Smooth muscle cell (in vitro differentiated cells): ENCODE measurements around the gene KRTAP10-7. TPM values are rescaled to one million over a fixed set of nuclear protein-coding genes. Genes with fewer than 3 reads are reported as not detected.
"Not testable (repeated sequence)": the region's sequence is repeated elsewhere in the genome, so short reads cannot be mapped to it uniquely, and the experiment has no call there.

Source experiments
- DNase-seq: peaks from one replicate; lab custom pipeline; 2025; ENCODE audit not compliant: unreplicated experiment; lab: John Stamatoyannopoulos, UW
- H2AFZ ChIP-seq: fragments of 200-600 bp; sonication (generic); 2 replicates; pipeline ENCODE4 v1.6.0; 2016; ENCODE audit warnings: antibody characterized with exemption, low read depth, mild to moderate bottlenecking
- H3F3A ChIP-seq: fragments of 200-600 bp; sonication (generic); 2 replicates; pipeline ENCODE4 v1.6.0; 2017; ENCODE audit warnings: antibody characterized with exemption, low read depth
- H3K27ac ChIP-seq: fragments of 200-600 bp; sonication (generic); 2 replicates; pipeline ENCODE4 v1.5.1; 2016; ENCODE audit warnings: low read depth, mild to moderate bottlenecking
- H3K27me3 ChIP-seq: fragments of 200-600 bp; sonication (generic); 2 replicates; pipeline ENCODE4 v1.6.1; 2016; ENCODE audit warnings: low read depth, mild to moderate bottlenecking
- H3K36me3 ChIP-seq: fragments of 200-600 bp; sonication (generic); 2 replicates; pipeline ENCODE4 v1.5.1; 2016; ENCODE audit warnings: low read depth
- H3K4me1 ChIP-seq: fragments of 200-600 bp; sonication (generic); 2 replicates; pipeline ENCODE4 v1.5.1; 2016; ENCODE audit warnings: low read depth
- H3K4me2 ChIP-seq: fragments of 200-600 bp; sonication (generic); 2 replicates; pipeline ENCODE4 v1.6.0; 2016; ENCODE audit warnings: mild to moderate bottlenecking
- H3K4me3 ChIP-seq: fragments of 200-600 bp; sonication (generic); 2 replicates; pipeline ENCODE4 v1.5.1; 2016; ENCODE audit warnings: mild to moderate bottlenecking
- H3K79me2 ChIP-seq: fragments of 200-600 bp; sonication (generic); 2 replicates; pipeline ENCODE4 v1.6.0; 2016; ENCODE audit warnings: low read depth, mild to moderate bottlenecking
- H3K9ac ChIP-seq: fragments of 200-600 bp; sonication (generic); 2 replicates; pipeline ENCODE4 v1.6.0; 2016; ENCODE audit warnings: low read depth
- H3K9me3 ChIP-seq: fragments of 200-600 bp; sonication (generic); replicated peaks from 2 replicates; pipeline ENCODE4 v1.5.1; 2016; ENCODE audit warnings: low read depth
- H4K20me1 ChIP-seq: fragments of 200-600 bp; sonication (generic); 2 replicates; pipeline ENCODE4 v1.6.0; 2016; ENCODE audit warnings: low read depth
- CTCF ChIP-seq: fragments of 200-600 bp; sonication (generic); IDR thresholded peaks from 2 replicates; pipeline ENCODE4 v1.5.1; 2017; ENCODE audit warnings: borderline replicate concordance, mild to moderate bottlenecking, antibody characterized with exemption; ENCODE audit not compliant: insufficient read depth, poor library complexity, severe bottlenecking
- WGBS: methylation state at CpG from one replicate; pipeline ENCODE4 v1.1.7; 2016; ENCODE audit warnings: low lambda C conversion rate; 5-methylcytosine and 5-hydroxymethylcytosine counted together
- polyA plus RNA-seq: library from polyadenylated mRNA; unstranded; fragments of >200 nt; fragmentation: Nextera tagmentation; extraction: Ambion mirVana; gene quantifications from 2 replicates; pipeline ENCODE4 v1.2.1, GENCODE V29; 2016
- total RNA-seq: library from RNA; depleted of rRNA; stranded (reverse); fragments of >200 nt; gene quantifications from 2 replicates; pipeline ENCODE4 v1.2.3, GENCODE V29; 2014

The KRTAP10-7 gene
- total RNA-seq (not detected in 2 replicates), polyA plus RNA-seq (not detected in 2 replicates)

DNA sequence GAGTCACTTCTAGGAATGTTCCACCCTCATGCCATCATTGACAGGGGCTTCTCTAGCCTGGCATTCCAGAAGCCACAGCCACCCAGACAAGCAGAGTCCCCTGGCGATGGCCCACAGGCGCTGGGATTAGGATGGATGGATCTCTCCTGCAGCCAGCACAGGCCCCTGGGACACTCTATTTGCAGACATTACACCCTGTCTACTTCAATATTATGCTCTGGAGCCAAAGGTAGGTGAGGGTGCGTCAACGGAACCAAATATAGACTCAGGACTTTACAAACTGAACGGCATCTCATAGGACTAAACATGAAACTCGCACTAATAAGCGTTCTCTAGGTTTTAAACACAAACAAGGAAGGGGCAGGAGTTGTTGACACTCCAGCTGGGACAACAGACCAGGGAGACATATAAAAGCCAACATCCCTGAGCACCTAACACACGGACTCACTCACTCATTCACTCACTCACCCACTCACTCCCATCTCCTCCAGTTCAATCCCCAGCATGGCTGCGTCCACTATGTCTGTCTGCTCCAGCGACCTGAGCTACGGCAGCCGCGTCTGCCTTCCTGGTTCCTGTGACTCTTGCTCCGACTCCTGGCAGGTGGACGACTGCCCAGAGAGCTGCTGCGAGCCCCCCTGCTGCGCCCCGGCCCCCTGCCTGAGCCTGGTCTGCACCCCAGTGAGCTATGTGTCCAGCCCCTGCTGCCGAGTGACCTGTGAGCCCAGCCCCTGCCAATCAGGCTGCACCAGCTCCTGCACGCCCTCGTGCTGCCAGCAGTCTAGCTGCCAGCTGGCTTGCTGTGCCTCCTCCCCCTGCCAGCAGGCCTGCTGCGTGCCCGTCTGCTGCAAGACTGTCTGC lies at the start of gene KRTAP10-7:
Gene KRTAP10-7, plus strand, starts transcription at position 480 of the 861 bp plus-strand sequence. Its CDS starts 25 bp downstream, at position 505.
- H3K27me3 ChIP-seq, H3K36me3 ChIP-seq, H2AFZ ChIP-seq, H3K9me3 ChIP-seq, H3K4me3 ChIP-seq, DNase-seq, H4K20me1 ChIP-seq, H3K4me2 ChIP-seq, H3F3A ChIP-seq, H3K27ac ChIP-seq, H3K79me2 ChIP-seq, H3K9ac ChIP-seq: not testable (repeated sequence)
- peaks cover 13% of the 10 kb centered on the region for H3K4me1 ChIP-seq
- 95% methylated on average over 23 of the region's 23 CpGs for WGBS

DNA sequence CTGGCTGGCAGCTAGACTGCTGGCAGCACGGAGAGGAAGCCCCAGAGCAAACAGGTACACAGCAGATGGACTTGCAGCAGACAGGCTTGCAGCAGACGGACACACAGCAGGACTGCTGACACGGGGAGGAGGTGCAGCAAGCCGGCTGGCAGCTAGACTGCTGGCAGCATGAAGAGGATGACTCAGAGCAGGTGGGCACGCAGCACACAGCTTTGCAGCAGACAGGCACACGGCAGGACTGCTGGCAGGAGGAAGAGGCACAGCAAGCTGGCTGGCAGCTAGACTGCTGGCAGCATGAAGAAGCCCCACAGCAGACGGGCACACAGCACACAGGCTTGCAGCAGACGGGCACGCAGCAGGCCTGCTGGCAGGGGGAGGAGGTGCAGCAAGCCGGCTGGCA lies 49.6 kb upstream of the KRTAP10-7 start:
- Histone ChIP-seq H3K79me2 (no peaks in the 10 kb centered on the region), H3F3A (no peaks in the 10 kb centered on the region), H4K20me1 (no peaks in the 10 kb centered on the region), H3K27ac (no peak overlapping the region), H3K4me3 (no peak overlapping the region), H3K9ac (no peak overlapping the region), H3K4me1 (peaks cover 12% of the 10 kb centered on the region), H3K27me3 (no peaks in the 10 kb centered on the region), H3K4me2 (no peak overlapping the region), H3K36me3 (no peaks in the 10 kb centered on the region), H2AFZ (no peak overlapping the region), H3K9me3 (peaks cover 8% of the 10 kb centered on the region)
- no peak for DNase-seq
- WGBS: 81% methylated on average over 10 of the region's 10 CpGs
- TF ChIP-seq CTCF: no peak

DNA sequence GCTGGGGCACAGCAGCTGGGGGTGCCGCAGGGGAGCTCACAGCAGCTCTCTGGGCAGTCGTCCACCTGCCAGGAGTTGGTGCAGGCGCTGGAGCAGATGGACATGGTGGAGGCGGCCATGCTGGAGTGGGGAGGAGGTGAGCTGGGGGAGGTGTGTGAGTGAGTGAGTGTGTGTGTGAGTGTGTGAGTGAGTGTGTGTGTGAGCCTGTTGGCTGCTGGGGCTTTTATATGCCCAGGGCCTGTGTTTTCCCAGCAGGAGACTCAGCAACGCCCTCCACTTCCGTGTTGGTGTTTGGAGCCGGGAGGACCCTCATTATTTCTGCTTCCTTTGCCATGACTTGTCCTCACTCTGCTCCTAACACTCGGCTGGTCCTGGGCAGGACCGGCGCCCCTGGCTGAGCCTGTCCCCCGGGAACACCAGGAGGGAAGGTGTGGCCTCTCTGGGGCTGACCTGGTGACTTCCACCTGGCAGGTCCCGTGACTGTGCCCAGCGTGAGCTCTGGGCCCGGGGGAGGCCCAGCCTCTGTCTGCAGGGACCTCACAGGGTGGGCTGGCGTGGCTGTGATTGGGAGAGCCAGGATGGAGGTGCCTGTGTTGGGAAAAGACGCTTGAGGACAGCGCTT lies 48.9 kb upstream of the KRTAP10-7 start, which contains the start of gene KRTAP10-2:
Gene KRTAP10-2, minus strand, starts transcription at position 166 of the 622 bp plus-strand sequence. Its CDS starts 47 bp downstream, at position 119.
- TF ChIP-seq CTCF: no peak
- Histone ChIP-seq H3K4me3 (no peak within 1 kb of the TSS), H2AFZ (no peak within 1 kb of the TSS), H3K36me3 (no peaks in the 10 kb centered on the region), H3K4me1 (peaks cover 12% of the 10 kb centered on the region), H3F3A (no peaks in the 10 kb centered on the region), H4K20me1 (no peaks in the 10 kb centered on the region), H3K79me2 (no peaks in the 10 kb centered on the region), H3K27me3 (no peaks in the 10 kb centered on the region), H3K9me3 (peaks cover 8% of the 10 kb centered on the region), H3K9ac (no peak within 1 kb of the TSS), H3K27ac (no peak within 1 kb of the TSS), H3K4me2 (no peak within 1 kb of the TSS)
- no peak for DNase-seq
- 89% methylated on average over 14 of the region's 17 CpGs for WGBS

DNA sequence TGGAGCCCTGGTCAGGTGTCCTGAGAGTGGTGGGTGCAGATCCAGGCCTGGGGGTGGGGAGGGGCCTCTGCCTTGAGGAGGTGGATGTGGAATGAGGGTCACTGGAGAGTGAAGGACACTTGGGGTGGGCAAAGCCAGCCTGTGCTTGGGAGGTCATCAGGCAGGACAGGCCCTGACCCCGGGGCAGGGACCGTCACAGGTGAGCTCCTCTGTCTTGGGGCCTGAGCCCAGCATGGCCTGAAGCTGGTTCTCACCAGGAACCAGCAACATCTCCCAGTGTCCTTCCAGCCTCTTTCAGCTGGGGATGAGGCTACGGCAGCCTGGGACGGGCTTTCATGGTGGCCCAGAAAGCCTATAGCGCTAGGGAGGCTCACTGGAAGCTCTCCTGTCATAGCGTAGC lies 48.3 kb upstream of the KRTAP10-7 start:
- Histone ChIP-seq H3K27me3 (no peaks in the 10 kb centered on the region), H4K20me1 (no peaks in the 10 kb centered on the region), H3K4me1 (peaks cover 12% of the 10 kb centered on the region), H3K4me3 (no peak overlapping the region), H3F3A (no peaks in the 10 kb centered on the region), H2AFZ (no peak overlapping the region), H3K27ac (no peak overlapping the region), H3K4me2 (no peak overlapping the region), H3K79me2 (no peaks in the 10 kb centered on the region), H3K36me3 (no peaks in the 10 kb centered on the region), H3K9ac (no peak overlapping the region), H3K9me3 (peaks cover 4% of the 10 kb centered on the region)
- 97% methylated on average over 5 of the region's 6 CpGs for WGBS
- no peak for TF ChIP-seq CTCF
- DNase-seq: no peak
